WTC11 (cell line): ENCODE results near the gene LINC00237.

ENCODE experiments used
- CTCF ChIP-seq: fragments of 200-600 bp; IDR thresholded peaks from 2 replicates; pipeline ENCODE4 v1.8.0; 2022; ENCODE audit warnings: antibody characterized with exemption
- SP1 ChIP-seq: sonication (generic); formaldehyde crosslinking; conservative IDR thresholded peaks from 2 replicates; pipeline ENCODE4 v1.8.1; 2022; ENCODE audit warnings: missing genetic modification reagents
- USF2 ChIP-seq: sonication (generic); formaldehyde crosslinking; IDR thresholded peaks from 2 replicates; pipeline ENCODE4 v1.8.1; 2023; ENCODE audit warnings: mild to moderate bottlenecking, missing genetic modification reagents, moderate library complexity

- TF ChIP-seq CTCF, result no peak
- no peak for TF ChIP-seq SP1 (CRISPR knock-in tag)
- no peak for TF ChIP-seq USF2 (CRISPR knock-in tag)
Measured at GRCh38 chr20:21074605-21075336, 31.4 kb downstream of the LINC00237 start.
